Cortex of kidney (tissue), 1 donor: ENCODE measurements around the gene CADPS.

Experiments
- DNase-seq: peaks from one replicate; lab custom pipeline; 2025; lab: John Stamatoyannopoulos, UW

Gene CADPS

GRCh38 chr3:62688050-62688449 is 187.2 kb downstream of the CADPS start:
- DNase-seq: no peak

GRCh38 chr3:62686503-62687294 is 188.5 kb downstream of the CADPS start:
- no peak for DNase-seq

- no peak for DNase-seq
These were observed 192.4 kb downstream of the CADPS start for GRCh38 chr3:62682826-62683225.

GRCh38 chr3:62679988-62680387 is 195.2 kb downstream of the CADPS start:
- DNase-seq: no peak

- no peak for DNase-seq
These were observed 196.4 kb downstream of the CADPS start for GRCh38 chr3:62678841-62679240.

- no peak for DNase-seq
These were observed 197.3 kb downstream of the CADPS start for GRCh38 chr3:62677926-62678325.

GRCh38 chr3:62676689-62677271 is 198.4 kb downstream of the CADPS start:
- no peak for DNase-seq

- DNase-seq: no peak
These were observed 199.7 kb downstream of the CADPS start for GRCh38 chr3:62675492-62675891.

- no peak for DNase-seq
These were observed 202.3 kb downstream of the CADPS start for GRCh38 chr3:62672988-62673313.

GRCh38 chr3:62672270-62672987 is 202.8 kb downstream of the CADPS start:
- no peak for DNase-seq

GRCh38 chr3:62670351-62670750 is 204.9 kb downstream of the CADPS start:
- no peak for DNase-seq

GRCh38 chr3:62669161-62669560 is 206.1 kb downstream of the CADPS start:
- DNase-seq: no peak

GRCh38 chr3:62667714-62668113 is 207.5 kb downstream of the CADPS start:
- no peak for DNase-seq

- DNase-seq: no peak
These were observed 209.4 kb downstream of the CADPS start for GRCh38 chr3:62665627-62666437.

GRCh38 chr3:62662677-62663076 is 212.5 kb downstream of the CADPS start:
- no peak for DNase-seq

GRCh38 chr3:62659660-62660059 is 215.6 kb downstream of the CADPS start:
- no peak for DNase-seq

- no peak for DNase-seq
These were observed 219.5 kb downstream of the CADPS start for GRCh38 chr3:62655691-62656063.

- DNase-seq: no peak
These were observed 220.0 kb downstream of the CADPS start for GRCh38 chr3:62655056-62655690.

- no peak for DNase-seq
These were observed 221.4 kb downstream of the CADPS start for GRCh38 chr3:62653796-62654195.

- DNase-seq: no peak
These were observed 227.5 kb downstream of the CADPS start for GRCh38 chr3:62647711-62648110.

- DNase-seq: no peak
These were observed 230.7 kb downstream of the CADPS start for GRCh38 chr3:62644493-62644892.

- no peak for DNase-seq
These were observed 236.9 kb downstream of the CADPS start for GRCh38 chr3:62638316-62638715.
